ENCODE results near the gene JAML. TPM values are rescaled to one million over a fixed set of nuclear protein-coding genes. Genes with fewer than 3 reads are reported as not detected.

Gene JAML
- total and polyA plus RNA-seq, 2 experiments from 2014 or later, result 0.56 to 1.0 TPM

DNA sequence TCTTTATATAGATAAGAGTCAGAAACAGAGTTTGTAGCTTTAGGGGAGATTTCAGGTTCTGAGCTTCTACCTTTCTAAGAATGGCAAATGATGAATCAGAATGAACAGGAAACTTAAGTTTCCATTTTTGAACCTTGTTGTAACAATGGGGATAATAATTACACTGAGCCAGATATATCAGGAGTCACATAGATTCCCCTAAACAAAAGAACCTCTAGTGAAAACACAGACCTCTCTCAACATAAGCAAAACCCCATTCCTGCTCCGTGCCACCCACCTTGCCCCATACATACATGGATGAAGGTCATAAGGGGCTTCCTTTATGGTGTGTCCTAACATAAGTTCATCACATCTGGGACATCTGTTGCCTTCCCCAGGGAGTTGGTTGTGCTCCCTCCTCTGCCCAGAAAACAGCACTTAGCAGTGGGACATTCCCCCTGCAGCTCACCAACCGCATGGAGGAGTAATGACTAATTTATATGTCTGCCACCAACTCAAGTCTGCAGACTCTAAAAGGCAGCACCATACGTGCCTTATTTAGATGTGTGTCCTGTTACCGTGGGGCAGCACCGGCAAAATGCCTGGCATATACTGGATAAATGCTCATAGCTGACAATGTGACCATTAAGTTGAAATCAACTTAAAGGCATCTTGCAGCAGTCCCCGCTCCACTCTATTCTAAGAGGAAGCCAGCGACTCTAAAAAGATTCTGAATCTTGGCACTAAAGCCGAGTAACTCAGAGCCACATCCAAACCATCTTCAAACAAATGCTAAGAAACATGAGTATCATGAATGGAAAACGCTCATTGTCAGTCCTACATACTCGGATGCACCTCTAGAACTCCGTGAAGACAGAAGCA, 8.0 kb downstream of the JAML start:
- Histone ChIP-seq H3K4me2 (no peak overlapping the region), H3K36me3 (ENCODE audit: insufficient read depth) (no peaks in the 10 kb centered on the region), H3K9me2 (ENCODE audit: insufficient read depth) (peaks cover 4% of the 10 kb centered on the region; the same call in 1 of the 2 replicates), H3K4me3 (no peak overlapping the region), H4K20me1 (replicated peaks; ENCODE audit: insufficient read depth) (no peaks in the 10 kb centered on the region), H3F3A (replicated peaks; ENCODE audit: low read depth) (no peaks in the 10 kb centered on the region), H3K4me1 (ENCODE audit: insufficient read depth) (peaks cover 30% of the 10 kb centered on the region), H2AFZ (peak overlapping the region; percentile 67; the same call in 1 of the 2 replicates), H3K79me2 (replicated peaks; ENCODE audit: insufficient read depth) (no peaks in the 10 kb centered on the region), H3K27ac (ENCODE audit: low read depth) (no peak overlapping the region), H3K27me3 (ENCODE audit: insufficient read depth) (no peaks in the 10 kb centered on the region)
- H3K27ac Mint-ChIP-seq, result no peak overlapping the region
- no peak overlapping the region for H3K4me3 Mint-ChIP-seq
- TF ChIP-seq EZH2phosphoT487 (IDR thresholded peaks at IDR 0.05; ENCODE audit: unreplicated experiment), result no peak
- no peak for TF ChIP-seq ZNF114 (CRISPR knock-in tag; IDR thresholded peaks at IDR 0.05)
- no peak for TF ChIP-seq ZNF331 (CRISPR knock-in tag; IDR thresholded peaks at IDR 0.05; ENCODE audit: low read depth)
- TF ChIP-seq CREB1 (CRISPR knock-in tag; IDR thresholded peaks at IDR 0.05; ENCODE audit: low read depth), result no peak
- TF ChIP-seq, protein P1, sequence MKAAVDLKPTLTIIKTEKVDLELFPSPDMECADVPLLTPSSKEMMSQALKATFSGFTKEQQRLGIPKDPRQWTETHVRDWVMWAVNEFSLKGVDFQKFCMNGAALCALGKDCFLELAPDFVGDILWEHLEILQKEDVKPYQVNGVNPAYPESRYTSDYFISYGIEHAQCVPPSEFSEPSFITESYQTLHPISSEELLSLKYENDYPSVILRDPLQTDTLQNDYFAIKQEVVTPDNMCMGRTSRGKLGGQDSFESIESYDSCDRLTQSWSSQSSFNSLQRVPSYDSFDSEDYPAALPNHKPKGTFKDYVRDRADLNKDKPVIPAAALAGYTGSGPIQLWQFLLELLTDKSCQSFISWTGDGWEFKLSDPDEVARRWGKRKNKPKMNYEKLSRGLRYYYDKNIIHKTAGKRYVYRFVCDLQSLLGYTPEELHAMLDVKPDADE (IDR thresholded peaks at IDR 0.05), result no peak
- no peak for TF ChIP-seq NANOG (IDR thresholded peaks at IDR 0.05; ENCODE audit: borderline replicate concordance)
- TF ChIP-seq POLR2AphosphoS5 (IDR thresholded peaks at IDR 0.05; ENCODE audit: low read depth), result no peak
- TF ChIP-seq, protein P2, sequence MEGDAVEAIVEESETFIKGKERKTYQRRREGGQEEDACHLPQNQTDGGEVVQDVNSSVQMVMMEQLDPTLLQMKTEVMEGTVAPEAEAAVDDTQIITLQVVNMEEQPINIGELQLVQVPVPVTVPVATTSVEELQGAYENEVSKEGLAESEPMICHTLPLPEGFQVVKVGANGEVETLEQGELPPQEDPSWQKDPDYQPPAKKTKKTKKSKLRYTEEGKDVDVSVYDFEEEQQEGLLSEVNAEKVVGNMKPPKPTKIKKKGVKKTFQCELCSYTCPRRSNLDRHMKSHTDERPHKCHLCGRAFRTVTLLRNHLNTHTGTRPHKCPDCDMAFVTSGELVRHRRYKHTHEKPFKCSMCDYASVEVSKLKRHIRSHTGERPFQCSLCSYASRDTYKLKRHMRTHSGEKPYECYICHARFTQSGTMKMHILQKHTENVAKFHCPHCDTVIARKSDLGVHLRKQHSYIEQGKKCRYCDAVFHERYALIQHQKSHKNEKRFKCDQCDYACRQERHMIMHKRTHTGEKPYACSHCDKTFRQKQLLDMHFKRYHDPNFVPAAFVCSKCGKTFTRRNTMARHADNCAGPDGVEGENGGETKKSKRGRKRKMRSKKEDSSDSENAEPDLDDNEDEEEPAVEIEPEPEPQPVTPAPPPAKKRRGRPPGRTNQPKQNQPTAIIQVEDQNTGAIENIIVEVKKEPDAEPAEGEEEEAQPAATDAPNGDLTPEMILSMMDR (conservative IDR thresholded peaks at IDR 0.05; ENCODE audit: low read depth in 2 of 2), result no peak
- no peak for TF ChIP-seq STAT1 (IDR thresholded peaks at IDR 0.05; ENCODE audit: unreplicated experiment)
- TF ChIP-seq, protein P3, sequence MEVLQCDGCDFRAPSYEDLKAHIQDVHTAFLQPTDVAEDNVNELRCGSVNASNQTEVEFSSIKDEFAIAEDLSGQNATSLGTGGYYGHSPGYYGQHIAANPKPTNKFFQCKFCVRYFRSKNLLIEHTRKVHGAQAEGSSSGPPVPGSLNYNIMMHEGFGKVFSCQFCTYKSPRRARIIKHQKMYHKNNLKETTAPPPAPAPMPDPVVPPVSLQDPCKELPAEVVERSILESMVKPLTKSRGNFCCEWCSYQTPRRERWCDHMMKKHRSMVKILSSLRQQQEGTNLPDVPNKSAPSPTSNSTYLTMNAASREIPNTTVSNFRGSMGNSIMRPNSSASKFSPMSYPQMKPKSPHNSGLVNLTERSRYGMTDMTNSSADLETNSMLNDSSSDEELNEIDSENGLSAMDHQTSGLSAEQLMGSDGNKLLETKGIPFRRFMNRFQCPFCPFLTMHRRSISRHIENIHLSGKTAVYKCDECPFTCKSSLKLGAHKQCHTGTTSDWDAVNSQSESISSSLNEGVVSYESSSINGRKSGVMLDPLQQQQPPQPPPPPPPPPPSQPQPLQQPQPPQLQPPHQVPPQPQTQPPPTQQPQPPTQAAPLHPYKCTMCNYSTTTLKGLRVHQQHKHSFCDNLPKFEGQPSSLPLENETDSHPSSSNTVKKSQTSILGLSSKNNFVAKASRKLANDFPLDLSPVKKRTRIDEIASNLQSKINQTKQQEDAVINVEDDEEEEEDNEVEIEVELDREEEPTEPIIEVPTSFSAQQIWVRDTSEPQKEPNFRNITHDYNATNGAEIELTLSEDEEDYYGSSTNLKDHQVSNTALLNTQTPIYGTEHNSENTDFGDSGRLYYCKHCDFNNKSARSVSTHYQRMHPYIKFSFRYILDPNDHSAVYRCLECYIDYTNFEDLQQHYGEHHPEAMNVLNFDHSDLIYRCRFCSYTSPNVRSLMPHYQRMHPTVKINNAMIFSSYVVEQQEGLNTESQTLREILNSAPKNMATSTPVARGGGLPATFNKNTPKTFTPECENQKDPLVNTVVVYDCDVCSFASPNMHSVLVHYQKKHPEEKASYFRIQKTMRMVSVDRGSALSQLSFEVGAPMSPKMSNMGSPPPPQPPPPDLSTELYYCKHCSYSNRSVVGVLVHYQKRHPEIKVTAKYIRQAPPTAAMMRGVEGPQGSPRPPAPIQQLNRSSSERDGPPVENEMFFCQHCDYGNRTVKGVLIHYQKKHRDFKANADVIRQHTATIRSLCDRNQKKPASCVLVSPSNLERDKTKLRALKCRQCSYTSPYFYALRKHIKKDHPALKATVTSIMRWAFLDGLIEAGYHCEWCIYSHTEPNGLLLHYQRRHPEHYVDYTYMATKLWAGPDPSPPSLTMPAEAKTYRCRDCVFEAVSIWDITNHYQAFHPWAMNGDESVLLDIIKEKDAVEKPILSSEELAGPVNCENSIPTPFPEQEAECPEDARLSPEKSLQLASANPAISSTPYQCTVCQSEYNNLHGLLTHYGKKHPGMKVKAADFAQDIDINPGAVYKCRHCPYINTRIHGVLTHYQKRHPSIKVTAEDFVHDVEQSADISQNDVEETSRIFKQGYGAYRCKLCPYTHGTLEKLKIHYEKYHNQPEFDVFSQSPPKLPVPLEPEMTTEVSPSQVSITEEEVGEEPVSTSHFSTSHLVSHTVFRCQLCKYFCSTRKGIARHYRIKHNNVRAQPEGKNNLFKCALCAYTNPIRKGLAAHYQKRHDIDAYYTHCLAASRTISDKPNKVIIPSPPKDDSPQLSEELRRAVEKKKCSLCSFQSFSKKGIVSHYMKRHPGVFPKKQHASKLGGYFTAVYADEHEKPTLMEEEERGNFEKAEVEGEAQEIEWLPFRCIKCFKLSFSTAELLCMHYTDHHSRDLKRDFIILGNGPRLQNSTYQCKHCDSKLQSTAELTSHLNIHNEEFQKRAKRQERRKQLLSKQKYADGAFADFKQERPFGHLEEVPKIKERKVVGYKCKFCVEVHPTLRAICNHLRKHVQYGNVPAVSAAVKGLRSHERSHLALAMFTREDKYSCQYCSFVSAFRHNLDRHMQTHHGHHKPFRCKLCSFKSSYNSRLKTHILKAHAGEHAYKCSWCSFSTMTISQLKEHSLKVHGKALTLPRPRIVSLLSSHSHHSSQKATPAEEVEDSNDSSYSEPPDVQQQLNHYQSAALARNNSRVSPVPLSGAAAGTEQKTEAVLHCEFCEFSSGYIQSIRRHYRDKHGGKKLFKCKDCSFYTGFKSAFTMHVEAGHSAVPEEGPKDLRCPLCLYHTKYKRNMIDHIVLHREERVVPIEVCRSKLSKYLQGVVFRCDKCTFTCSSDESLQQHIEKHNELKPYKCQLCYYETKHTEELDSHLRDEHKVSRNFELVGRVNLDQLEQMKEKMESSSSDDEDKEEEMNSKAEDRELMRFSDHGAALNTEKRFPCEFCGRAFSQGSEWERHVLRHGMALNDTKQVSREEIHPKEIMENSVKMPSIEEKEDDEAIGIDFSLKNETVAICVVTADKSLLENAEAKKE (CRISPR knock-in tag; IDR thresholded peaks at IDR 0.05), result no peak
- TF ChIP-seq JUNB (IDR thresholded peaks at IDR 0.05; ENCODE audit: unreplicated experiment), result no peak
- no peak for TF ChIP-seq EZH2 (IDR thresholded peaks at IDR 0.05; ENCODE audit: low read depth, unreplicated experiment)
- TF ChIP-seq, protein P4, sequence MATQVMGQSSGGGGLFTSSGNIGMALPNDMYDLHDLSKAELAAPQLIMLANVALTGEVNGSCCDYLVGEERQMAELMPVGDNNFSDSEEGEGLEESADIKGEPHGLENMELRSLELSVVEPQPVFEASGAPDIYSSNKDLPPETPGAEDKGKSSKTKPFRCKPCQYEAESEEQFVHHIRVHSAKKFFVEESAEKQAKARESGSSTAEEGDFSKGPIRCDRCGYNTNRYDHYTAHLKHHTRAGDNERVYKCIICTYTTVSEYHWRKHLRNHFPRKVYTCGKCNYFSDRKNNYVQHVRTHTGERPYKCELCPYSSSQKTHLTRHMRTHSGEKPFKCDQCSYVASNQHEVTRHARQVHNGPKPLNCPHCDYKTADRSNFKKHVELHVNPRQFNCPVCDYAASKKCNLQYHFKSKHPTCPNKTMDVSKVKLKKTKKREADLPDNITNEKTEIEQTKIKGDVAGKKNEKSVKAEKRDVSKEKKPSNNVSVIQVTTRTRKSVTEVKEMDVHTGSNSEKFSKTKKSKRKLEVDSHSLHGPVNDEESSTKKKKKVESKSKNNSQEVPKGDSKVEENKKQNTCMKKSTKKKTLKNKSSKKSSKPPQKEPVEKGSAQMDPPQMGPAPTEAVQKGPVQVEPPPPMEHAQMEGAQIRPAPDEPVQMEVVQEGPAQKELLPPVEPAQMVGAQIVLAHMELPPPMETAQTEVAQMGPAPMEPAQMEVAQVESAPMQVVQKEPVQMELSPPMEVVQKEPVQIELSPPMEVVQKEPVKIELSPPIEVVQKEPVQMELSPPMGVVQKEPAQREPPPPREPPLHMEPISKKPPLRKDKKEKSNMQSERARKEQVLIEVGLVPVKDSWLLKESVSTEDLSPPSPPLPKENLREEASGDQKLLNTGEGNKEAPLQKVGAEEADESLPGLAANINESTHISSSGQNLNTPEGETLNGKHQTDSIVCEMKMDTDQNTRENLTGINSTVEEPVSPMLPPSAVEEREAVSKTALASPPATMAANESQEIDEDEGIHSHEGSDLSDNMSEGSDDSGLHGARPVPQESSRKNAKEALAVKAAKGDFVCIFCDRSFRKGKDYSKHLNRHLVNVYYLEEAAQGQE (IDR thresholded peaks at IDR 0.05; ENCODE audit: unreplicated experiment), result no peak
- peaks cover 31% of the 10 kb centered on the region for H3K4me1 Mint-ChIP-seq
- no peak for DNase-seq (ENCODE audit: low spot score)
- H3K9me3 Mint-ChIP-seq, result no peaks in the 10 kb centered on the region
- ATAC-seq, result no peak
- peaks cover 7% of the 10 kb centered on the region for H3K27me3 Mint-ChIP-seq (ENCODE audit: insufficient read depth, low read depth, poor library complexity)
- H3K36me3 Mint-ChIP-seq (ENCODE audit: low read depth), result no peaks in the 10 kb centered on the region
